ENCODE data around the gene SLC37A3.

SLC37A3 gene

GRCh38 chr7:140400381-140400780 lies 2.1 kb upstream of the SLC37A3 start:
- DNase-seq (ENCODE audit: low read depth): no peak

- no peak for DNase-seq (ENCODE audit: low read depth)
Measured at GRCh38 chr7:140398821-140399220, 491 bp upstream of the SLC37A3 start.

GRCh38 chr7:140393756-140394306 lies 4.5 kb downstream of the SLC37A3 start:
- no peak for DNase-seq (ENCODE audit: low read depth)

- no peak for DNase-seq (ENCODE audit: low read depth)
Measured at GRCh38 chr7:140391634-140392033, 6.7 kb downstream of the SLC37A3 start.

GRCh38 chr7:140390466-140391190 lies 7.7 kb downstream of the SLC37A3 start:
- DNase-seq (ENCODE audit: low read depth): no peak

- no peak for DNase-seq (ENCODE audit: low read depth)
Measured at GRCh38 chr7:140390034-140390433, 8.3 kb downstream of the SLC37A3 start.

- DNase-seq (ENCODE audit: low read depth): no peak
Measured at GRCh38 chr7:140389445-140389844, 8.9 kb downstream of the SLC37A3 start.

GRCh38 chr7:140384894-140385545 lies 13.3 kb downstream of the SLC37A3 start:
- no peak for DNase-seq (ENCODE audit: low read depth)

- DNase-seq (ENCODE audit: low read depth): no peak
Measured at GRCh38 chr7:140383954-140384713, 14.2 kb downstream of the SLC37A3 start.

- no peak for DNase-seq (ENCODE audit: low read depth)
Measured at GRCh38 chr7:140375892-140376730, 22.2 kb downstream of the SLC37A3 start.

- no peak for DNase-seq (ENCODE audit: low read depth)
Measured at GRCh38 chr7:140375323-140375722, 23.0 kb downstream of the SLC37A3 start.

GRCh38 chr7:140369294-140369693 lies 29.0 kb downstream of the SLC37A3 start:
- DNase-seq (ENCODE audit: low read depth): no peak

GRCh38 chr7:140367528-140367927 lies 30.8 kb downstream of the SLC37A3 start:
- no peak for DNase-seq (ENCODE audit: low read depth)

- DNase-seq (ENCODE audit: low read depth): no peak
Measured at GRCh38 chr7:140364819-140365218, 33.5 kb downstream of the SLC37A3 start.

GRCh38 chr7:140360697-140361229 lies 37.6 kb downstream of the SLC37A3 start:
- no peak for DNase-seq (ENCODE audit: low read depth)

GRCh38 chr7:140358412-140359051 lies 39.8 kb downstream of the SLC37A3 start:
- no peak for DNase-seq (ENCODE audit: low read depth)

GRCh38 chr7:140358024-140358411 lies 40.3 kb downstream of the SLC37A3 start:
- no peak for DNase-seq (ENCODE audit: low read depth)

- DNase-seq (ENCODE audit: low read depth): no peak
Measured at GRCh38 chr7:140350056-140350455, 48.3 kb downstream of the SLC37A3 start.

- no peak for DNase-seq (ENCODE audit: low read depth)
Measured at GRCh38 chr7:140349144-140349771, 49.1 kb downstream of the SLC37A3 start.

GRCh38 chr7:140348161-140348849 lies 50.0 kb downstream of the SLC37A3 start:
- DNase-seq (ENCODE audit: low read depth): no peak
